ENCODE measurements around the gene SP140L.
A peak's percentile ranks its signal among the peaks of the same experiment; 100 is the strongest.
"Not testable (repeated sequence)": the region's sequence is repeated elsewhere in the genome, so short reads cannot be mapped to it uniquely, and the experiment has no call there.

The SP140L gene

GRCh38 chr2:230403746-230404145 lies 76.8 kb downstream of the SP140L start:
- Histone ChIP-seq H3K36me3 (ENCODE audit: control insufficient read depth in 4 of 4, insufficient read depth in 4 of 4, low read length in 3 of 4) (peaks cover 3 to 35% (median 25%) of the 10 kb centered on the region in 4 experiments), H3K27ac (ENCODE audit: insufficient read depth in 1 of 2, low read depth in 1 of 2, low read length in 2 of 2, poor library complexity in 1 of 2, severe bottlenecking in 2 of 2) (no peak overlapping the region), H3K4me1 (ENCODE audit: control extremely low read depth in 1 of 4, control insufficient read depth in 4 of 4, insufficient read depth in 4 of 4, low read length in 3 of 4) (peaks cover 0 to 10% (median 3%) of the 10 kb centered on the region in 4 experiments), H3K4me3 (ENCODE audit: control insufficient read depth in 1 of 7, extremely low read depth in 1 of 7, insufficient read depth in 4 of 7, low read depth in 2 of 7, low read length in 6 of 7) (no peak overlapping the region), H3K27me3 (replicated peaks in 2 of 5; ENCODE audit: control insufficient read depth in 4 of 5, insufficient read depth in 5 of 5, low read length in 4 of 5) (no peaks in the 10 kb centered on the region), H3K9me3 (ENCODE audit: control extremely low read depth in 1 of 5, control insufficient read depth in 4 of 5, insufficient read depth in 2 of 5, low read depth in 1 of 5, low read length in 4 of 5) (no peaks in the 10 kb centered on the region)
- 98% methylated on average over 5 of the region's 7 CpGs for WGBS (ENCODE audit: insufficient coverage)
- no peak for DNase-seq
- POLR2A ChIA-PET = no interaction called here
- CTCF ChIA-PET = interaction anchor here (1.1 kb wide), 1 partner anchor 10 kb away, joined by 3 read pairs; no protein-coding TSS in a partner anchor

- Histone ChIP-seq H3K4me1 (ENCODE audit: control extremely low read depth in 1 of 4, control insufficient read depth in 4 of 4, insufficient read depth in 4 of 4, low read length in 3 of 4) (peaks cover 2 to 18% (median 11%) of the 10 kb centered on the region in 4 experiments), H3K27me3 (replicated peaks in 2 of 5; ENCODE audit: control insufficient read depth in 4 of 5, insufficient read depth in 5 of 5, low read length in 4 of 5) (no peaks in the 10 kb centered on the region), H3K27ac (ENCODE audit: insufficient read depth in 1 of 2, low read depth in 1 of 2, low read length in 2 of 2, poor library complexity in 1 of 2, severe bottlenecking in 2 of 2) (no peak overlapping the region), H3K36me3 (ENCODE audit: control insufficient read depth in 4 of 4, insufficient read depth in 4 of 4, low read length in 3 of 4) (peaks cover 0 to 24% (median 17%) of the 10 kb centered on the region in 4 experiments), H3K9me3 (ENCODE audit: control extremely low read depth in 1 of 5, control insufficient read depth in 4 of 5, insufficient read depth in 2 of 5, low read depth in 1 of 5, low read length in 4 of 5) (no peaks in the 10 kb centered on the region), H3K4me3 (ENCODE audit: control insufficient read depth in 1 of 7, extremely low read depth in 1 of 7, insufficient read depth in 4 of 7, low read depth in 2 of 7, low read length in 6 of 7) (no peak overlapping the region)
- no peak for DNase-seq
- ChIA-PET POLR2A (interaction anchor here (0.6 kb wide), 1 partner anchor 40 kb away, joined by 3 read pairs; no protein-coding TSS in a partner anchor), CTCF (no interaction called here)
- WGBS (ENCODE audit: insufficient coverage) = 100% methylated on average over 1 of the region's 3 CpGs
These were observed 78.8 kb downstream of the SP140L start for GRCh38 chr2:230405824-230406223.

DNA sequence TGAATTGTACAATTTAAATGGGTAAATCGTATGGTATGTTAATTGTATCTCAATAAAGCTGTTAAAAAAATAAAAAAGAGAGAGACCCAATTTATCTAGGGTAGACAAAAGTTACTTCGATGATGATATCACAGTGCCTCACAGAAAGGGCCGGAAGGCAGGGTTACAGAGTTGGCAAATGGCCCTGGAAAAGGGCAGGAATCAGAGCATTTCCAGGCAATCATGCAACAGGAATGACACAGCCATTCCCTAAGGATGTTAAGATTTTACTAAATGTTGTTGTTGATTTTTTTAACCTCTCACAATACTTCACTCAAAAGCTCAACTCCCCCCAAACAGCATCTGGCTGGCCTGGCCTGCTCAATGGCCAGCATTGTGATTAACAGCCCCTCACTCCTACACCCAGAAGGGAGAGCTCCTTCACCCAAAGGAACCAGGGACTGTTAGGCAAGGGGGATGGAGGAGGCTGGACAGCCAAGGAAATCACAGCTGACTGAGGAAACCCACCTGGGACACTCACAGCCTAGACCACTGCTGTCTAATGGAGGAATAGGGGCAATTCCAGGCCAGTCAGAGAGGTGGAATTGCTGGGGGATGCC lies 81.3 kb downstream of the SP140L start:
- ChIA-PET POLR2A (interaction anchor here (0.5 kb wide), 1 partner anchor 184 kb away, joined by 5 read pairs; no protein-coding TSS in a partner anchor), CTCF (interaction anchor here (1.0 to 1.7 kb wide), 3 partner anchors 13 to 275 kb away, joined by 3 to 4 read pairs (median 4); no protein-coding TSS in a partner anchor)
- Histone ChIP-seq H3K27ac (ENCODE audit: insufficient read depth in 1 of 2, low read depth in 1 of 2, low read length in 2 of 2, poor library complexity in 1 of 2, severe bottlenecking in 2 of 2) (no peak overlapping the region), H3K4me1 (ENCODE audit: control extremely low read depth in 1 of 4, control insufficient read depth in 4 of 4, insufficient read depth in 4 of 4, low read length in 3 of 4) (peaks cover 2 to 31% (median 25%) of the 10 kb centered on the region in 4 experiments), H3K9me3 (ENCODE audit: control extremely low read depth in 1 of 5, control insufficient read depth in 4 of 5, insufficient read depth in 2 of 5, low read depth in 1 of 5, low read length in 4 of 5) (no peaks in the 10 kb centered on the region), H3K27me3 (replicated peaks in 2 of 5; ENCODE audit: control insufficient read depth in 4 of 5, insufficient read depth in 5 of 5, low read length in 4 of 5) (no peaks in the 10 kb centered on the region), H3K36me3 (ENCODE audit: control insufficient read depth in 4 of 4, insufficient read depth in 4 of 4, low read length in 3 of 4) (peaks cover 0 to 13% (median 10%) of the 10 kb centered on the region in 4 experiments), H3K4me3 (ENCODE audit: control insufficient read depth in 1 of 7, extremely low read depth in 1 of 7, insufficient read depth in 4 of 7, low read depth in 2 of 7, low read length in 6 of 7) (no peak overlapping the region)
- no peak for DNase-seq
- WGBS (ENCODE audit: insufficient coverage) = 100% methylated on average over 2 of the region's 3 CpGs

DNA sequence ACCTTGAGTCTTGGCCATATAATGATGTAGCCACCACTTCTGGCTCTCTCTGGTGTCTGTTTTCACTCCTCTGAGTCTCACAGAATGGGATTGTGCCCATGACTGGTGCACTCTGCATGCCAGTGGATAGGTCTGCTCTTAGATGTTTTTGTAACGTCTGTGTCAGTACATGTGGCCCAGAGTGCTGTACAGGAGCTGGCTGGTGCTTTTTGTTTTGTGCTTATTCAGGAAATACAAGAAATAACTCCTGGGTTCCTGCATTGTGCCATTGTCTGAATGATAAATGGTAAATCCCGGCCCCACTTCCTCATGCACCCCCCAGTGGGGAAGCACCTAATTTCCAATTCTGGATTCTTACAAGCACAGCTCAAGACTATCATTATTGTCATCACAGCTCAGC lies 82.3 kb downstream of the SP140L start:
- CTCF ChIA-PET = interaction anchor here (1.6 to 1.7 kb wide), 2 partner anchors 14 to 201 kb away, joined by 4 read pairs; no protein-coding TSS in a partner anchor
- POLR2A ChIA-PET; H3K27me3 ChIP-seq (replicated peaks in 2 of 5; ENCODE audit: control insufficient read depth in 4 of 5, insufficient read depth in 5 of 5, low read length in 4 of 5); H3K4me3 ChIP-seq (ENCODE audit: control insufficient read depth in 1 of 7, extremely low read depth in 1 of 7, insufficient read depth in 4 of 7, low read depth in 2 of 7, low read length in 6 of 7); H3K36me3 ChIP-seq (ENCODE audit: control insufficient read depth in 4 of 4, insufficient read depth in 4 of 4, low read length in 3 of 4); H3K9me3 ChIP-seq (ENCODE audit: control extremely low read depth in 1 of 5, control insufficient read depth in 4 of 5, insufficient read depth in 2 of 5, low read depth in 1 of 5, low read length in 4 of 5); H3K27ac ChIP-seq (ENCODE audit: insufficient read depth in 1 of 2, low read depth in 1 of 2, low read length in 2 of 2, poor library complexity in 1 of 2, severe bottlenecking in 2 of 2): not testable (repeated sequence)
- peak in 2 of 3 donors; percentile 25 to 31 for DNase-seq
- no CpG with 5 or more reads among the region's 2 CpGs for WGBS (ENCODE audit: insufficient coverage)
- H3K4me1 ChIP-seq (ENCODE audit: control extremely low read depth in 1 of 4, control insufficient read depth in 4 of 4, insufficient read depth in 4 of 4, low read length in 3 of 4) = peaks cover 2 to 31% (median 26%) of the 10 kb centered on the region in 4 experiments

DNA sequence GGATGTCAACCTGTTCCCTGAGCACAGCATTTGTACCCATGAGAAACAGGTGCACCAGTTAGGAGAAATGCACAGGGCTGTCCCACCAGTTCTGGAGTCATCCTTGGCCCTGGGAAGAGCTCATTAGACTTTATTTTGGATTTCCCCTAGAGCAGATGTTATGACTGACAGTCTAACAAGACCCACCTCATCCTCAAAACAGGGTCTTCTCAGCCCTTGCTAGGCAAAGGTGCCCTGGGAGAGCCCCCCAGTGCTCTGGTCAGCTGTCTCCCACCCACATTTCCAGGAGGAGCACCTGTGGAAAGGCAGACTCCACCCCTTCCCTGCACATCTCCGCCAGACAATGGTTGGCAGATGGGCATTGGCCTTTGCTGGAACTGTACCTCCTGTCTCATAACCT lies 83.3 kb downstream of the SP140L start:
- Histone ChIP-seq H3K4me3 (ENCODE audit: control insufficient read depth in 1 of 7, extremely low read depth in 1 of 7, insufficient read depth in 4 of 7, low read depth in 2 of 7, low read length in 6 of 7) (no peak overlapping the region), H3K4me1 (ENCODE audit: control extremely low read depth in 1 of 4, control insufficient read depth in 4 of 4, insufficient read depth in 4 of 4, low read length in 3 of 4) (peaks cover 2 to 31% (median 27%) of the 10 kb centered on the region in 4 experiments), H3K27me3 (replicated peaks in 2 of 5; ENCODE audit: control insufficient read depth in 4 of 5, insufficient read depth in 5 of 5, low read length in 4 of 5) (no peaks in the 10 kb centered on the region), H3K36me3 (ENCODE audit: control insufficient read depth in 4 of 4, insufficient read depth in 4 of 4, low read length in 3 of 4) (peaks cover 0 to 4% (median 0%) of the 10 kb centered on the region in 4 experiments), H3K9me3 (ENCODE audit: control extremely low read depth in 1 of 5, control insufficient read depth in 4 of 5, insufficient read depth in 2 of 5, low read depth in 1 of 5, low read length in 4 of 5) (no peaks in the 10 kb centered on the region), H3K27ac (ENCODE audit: insufficient read depth in 1 of 2, low read depth in 1 of 2, low read length in 2 of 2, poor library complexity in 1 of 2, severe bottlenecking in 2 of 2) (no peak overlapping the region)
- no peak for DNase-seq
- 87% methylated on average over 1 of the region's 1 CpG for WGBS (ENCODE audit: insufficient coverage)
- ChIA-PET CTCF (interaction anchor here (1.7 to 1.9 kb wide), 2 partner anchors 46 to 200 kb away, joined by 4 read pairs; no protein-coding TSS in a partner anchor), POLR2A (no interaction called here)

DNA sequence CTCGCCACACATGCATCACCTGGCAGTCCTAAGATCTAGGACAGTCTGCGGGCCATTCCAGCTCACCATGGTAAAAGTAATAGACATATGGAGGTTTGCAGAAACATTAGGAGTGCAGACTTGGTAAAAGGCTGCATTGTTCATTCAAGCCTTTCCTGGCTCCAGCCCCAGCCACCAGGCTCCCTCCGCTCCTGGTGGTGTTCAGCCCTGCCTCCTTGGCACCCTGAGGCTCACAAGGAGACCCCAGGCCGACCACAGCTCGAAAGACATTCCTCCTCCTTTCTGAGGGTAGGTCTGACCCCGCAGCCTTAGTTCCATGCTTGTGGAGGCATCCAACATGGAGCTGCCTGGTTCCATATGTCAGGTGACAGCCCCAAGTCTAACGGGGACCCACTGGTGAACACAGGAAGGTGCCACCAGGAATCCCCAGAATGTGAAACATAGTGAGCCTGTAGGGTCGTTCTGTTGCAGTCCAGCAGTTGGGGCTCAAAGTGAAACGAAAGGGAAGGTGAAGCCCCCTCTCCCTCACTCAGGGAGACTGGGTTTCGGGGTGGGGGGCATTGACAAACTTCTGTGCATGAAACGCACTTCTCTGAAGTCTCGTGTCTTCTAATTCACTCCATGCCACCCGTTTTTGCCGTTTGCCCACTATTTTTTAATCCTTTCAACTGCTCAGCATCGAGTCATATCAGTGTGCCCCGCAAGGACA lies 84.0 kb downstream of the SP140L start:
- Histone ChIP-seq H3K9me3 (ENCODE audit: control extremely low read depth in 1 of 5, control insufficient read depth in 4 of 5, insufficient read depth in 2 of 5, low read depth in 1 of 5, low read length in 4 of 5) (no peaks in the 10 kb centered on the region), H3K27me3 (replicated peaks in 2 of 5; ENCODE audit: control insufficient read depth in 4 of 5, insufficient read depth in 5 of 5, low read length in 4 of 5) (no peaks in the 10 kb centered on the region), H3K4me3 (ENCODE audit: control insufficient read depth in 1 of 7, extremely low read depth in 1 of 7, insufficient read depth in 4 of 7, low read depth in 2 of 7, low read length in 6 of 7) (peak overlapping the region; percentile 61 to 96 (median 87)), H3K4me1 (ENCODE audit: control extremely low read depth in 1 of 4, control insufficient read depth in 4 of 4, insufficient read depth in 4 of 4, low read length in 3 of 4) (peaks cover 2 to 37% (median 33%) of the 10 kb centered on the region in 4 experiments), H3K27ac (ENCODE audit: insufficient read depth in 1 of 2, low read depth in 1 of 2, low read length in 2 of 2, poor library complexity in 1 of 2, severe bottlenecking in 2 of 2) (peak overlapping the region; percentile 81 to 93), H3K36me3 (ENCODE audit: control insufficient read depth in 4 of 4, insufficient read depth in 4 of 4, low read length in 3 of 4) (no peaks in the 10 kb centered on the region)
- POLR2A ChIA-PET = no interaction called here
- peak; percentile 25 to 67 (median 58) for DNase-seq
- 29% methylated on average over 15 of the region's 16 CpGs for WGBS (ENCODE audit: insufficient coverage)
- CTCF ChIA-PET = interaction anchor here (1.9 kb wide), 1 partner anchor 45 kb away, joined by 4 read pairs; no protein-coding TSS in a partner anchor
